Stimulated activated CD4-positive, alpha-beta T cell treated with anti-CD3 and anti-CD28 coated beads, TNF-alpha, amount 100 ng/mL, for 1 hour (primary cell): ENCODE data around the gene MZB1.
"Not testable (repeated sequence)": the region's sequence is repeated elsewhere in the genome, so short reads cannot be mapped to it uniquely, and the experiment has no call there.

Experiments
- DNase-seq, 3 donors: peaks; one replicate each; pipeline ENCODE4 v3.0.0-alpha.2; 2020; ENCODE audit warnings: low read depth in 3 of 3, low spot score in 1 of 3

The MZB1 gene

DNA sequence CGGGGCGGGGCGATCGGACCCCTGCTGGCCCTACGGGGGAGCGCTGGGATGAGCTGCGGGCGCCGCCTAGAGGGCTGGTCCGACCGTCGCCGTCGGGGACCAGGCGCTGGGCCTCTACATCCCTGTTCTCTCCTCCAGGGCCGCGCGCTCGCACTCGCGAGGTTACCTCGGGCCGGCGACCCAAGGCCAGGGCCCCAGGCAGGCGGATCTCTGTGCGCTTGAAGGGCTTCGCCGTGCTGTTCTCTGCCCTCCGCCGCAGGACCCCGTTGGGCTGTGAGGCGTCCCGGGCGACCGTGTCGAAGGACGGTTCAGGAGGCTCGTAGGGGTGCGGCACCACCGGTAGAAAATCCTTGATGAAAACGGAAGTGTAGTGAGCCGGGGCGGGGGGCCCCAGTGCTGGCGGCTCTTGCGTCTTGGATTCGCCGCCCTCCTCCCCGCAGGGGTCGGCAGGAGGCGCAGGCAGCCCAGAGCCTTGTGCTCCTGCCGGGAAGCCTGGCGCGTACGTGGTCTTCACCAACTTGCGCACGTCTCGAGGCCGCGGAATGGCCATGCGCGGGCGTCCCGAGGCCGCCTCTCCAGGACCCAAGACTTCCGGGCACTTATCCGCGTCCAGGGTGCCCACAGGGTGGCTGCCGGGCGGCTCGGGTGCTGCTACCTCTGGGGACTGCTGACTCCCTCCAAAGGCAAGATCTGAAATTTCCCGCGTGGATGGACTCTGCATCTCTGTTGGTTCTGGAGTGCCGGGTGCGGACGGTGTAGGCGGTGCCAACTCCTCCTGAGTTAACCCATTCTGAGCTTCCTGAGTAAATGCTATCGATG, 3.2 kb upstream of the MZB1 start:
- DNase-seq, result peak; percentile 16 to 55 (median 49)

GRCh38 chr5:139392324-139392677, 2.6 kb upstream of the MZB1 start:
- DNase-seq, result no peak

DNA sequence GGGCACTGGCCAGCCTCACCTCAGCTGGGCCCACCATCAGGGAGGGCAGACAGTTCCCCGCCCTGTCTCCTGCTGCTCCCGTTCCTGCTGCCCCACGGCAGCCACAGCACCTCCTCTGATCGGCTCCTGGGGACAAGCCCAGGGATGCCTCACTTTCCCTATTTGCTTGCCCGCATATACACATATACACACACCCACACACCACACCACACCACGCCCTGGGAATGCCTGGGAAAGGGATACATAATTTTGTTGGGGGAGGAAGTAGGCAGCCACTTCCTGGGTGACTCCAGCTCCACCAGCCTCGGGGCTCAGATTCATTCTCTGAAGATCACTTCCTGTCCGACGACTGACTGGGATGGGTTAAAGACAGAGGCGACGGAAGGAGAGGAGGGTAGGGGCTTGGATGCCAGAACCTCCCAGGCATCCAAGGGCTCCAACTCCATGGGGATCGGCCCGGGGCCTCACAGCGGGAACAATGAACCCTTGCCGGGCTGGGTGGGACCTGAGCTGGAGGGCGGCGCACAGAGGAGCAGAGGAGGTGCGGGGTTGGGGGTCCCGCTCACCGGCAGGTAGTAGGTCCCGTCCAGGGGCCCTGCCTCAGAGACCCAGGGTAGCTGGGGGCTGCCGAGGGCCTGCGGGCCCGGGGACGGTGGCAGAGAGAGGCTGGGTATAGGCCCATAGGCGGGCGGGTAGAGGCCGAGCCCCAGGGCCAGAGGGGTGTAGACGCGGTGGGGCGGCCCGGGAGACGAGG, 2.0 kb upstream of the MZB1 start:
- DNase-seq, result no peak

DNA sequence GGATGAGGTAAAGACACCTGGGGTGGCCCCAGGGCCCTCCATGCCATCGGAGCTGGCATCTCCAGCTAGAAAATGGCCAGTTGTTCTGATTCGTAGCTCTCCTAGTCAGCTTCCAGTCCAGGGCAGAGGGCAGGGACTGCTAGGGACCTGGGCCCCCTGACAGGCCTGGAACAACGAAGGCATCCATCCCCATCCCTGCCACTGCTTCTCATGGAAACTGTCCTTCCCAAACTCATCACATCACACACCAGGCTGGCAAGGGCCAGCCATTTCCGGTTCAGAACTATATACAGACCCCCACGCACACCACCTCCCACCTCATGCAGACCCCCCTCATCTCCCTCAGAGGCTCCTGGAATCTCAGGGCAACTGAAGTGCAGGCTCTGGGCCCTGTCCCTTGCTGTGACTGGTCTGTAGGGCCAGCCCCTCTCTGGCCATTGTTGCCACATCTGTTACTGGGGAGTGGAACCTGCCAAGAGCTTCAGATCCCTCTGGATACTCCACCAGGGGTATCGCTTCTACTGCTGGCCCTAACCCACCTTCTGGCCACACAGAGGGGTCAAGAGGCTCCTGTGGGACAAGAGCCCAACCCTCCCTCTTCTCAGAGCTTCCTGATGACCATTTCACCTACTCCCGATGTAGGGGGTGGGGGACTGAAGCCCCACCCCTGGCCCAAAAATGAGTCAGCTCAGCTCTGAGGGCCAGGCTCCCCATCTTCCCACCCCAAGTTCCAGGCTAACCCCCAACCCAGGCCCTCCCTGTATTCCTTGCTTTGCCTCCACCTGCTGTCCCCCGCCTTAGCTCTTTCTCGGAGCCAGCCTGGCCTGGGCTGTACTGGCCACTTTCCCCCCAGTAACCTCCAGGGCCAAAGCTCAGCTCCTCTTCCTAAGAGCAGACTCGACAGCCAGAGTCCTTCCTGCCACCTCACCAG, 1.2 kb upstream of the MZB1 start:
- no peak for DNase-seq

DNA sequence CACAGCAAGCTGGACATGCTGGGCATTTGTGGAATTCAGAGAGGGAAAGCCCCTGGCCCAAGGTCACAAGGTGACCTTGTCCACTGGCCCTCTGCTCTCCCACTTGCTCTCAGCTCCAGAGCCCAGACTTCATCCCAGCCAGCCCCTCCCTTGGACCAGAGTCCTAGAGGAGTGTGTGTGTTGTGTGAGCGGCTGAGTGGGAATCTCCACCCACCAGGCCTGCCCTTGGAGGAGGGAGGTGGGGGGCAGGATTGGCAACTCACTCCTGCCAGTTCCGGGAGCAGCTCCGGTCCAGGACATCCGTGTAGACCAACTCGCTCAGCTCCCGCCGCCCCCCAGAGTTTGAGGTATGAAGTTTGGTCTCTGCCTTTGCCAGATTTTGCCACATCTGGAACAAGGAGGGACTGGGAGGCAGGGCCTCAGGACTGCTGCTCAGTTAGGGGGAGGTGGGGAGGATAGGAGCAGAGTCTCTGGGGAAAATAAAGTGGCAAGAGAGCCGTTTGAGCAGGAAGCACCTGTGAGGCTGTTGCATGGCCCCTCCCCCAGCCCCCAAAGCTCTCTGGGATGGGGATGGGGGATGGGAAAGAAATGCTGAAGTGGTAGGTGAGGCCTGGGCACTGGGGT, 1.4 kb downstream of the MZB1 start:
- no peak for DNase-seq

- DNase-seq, result no peak
These were observed 2.0 kb downstream of the MZB1 start for GRCh38 chr5:139387611-139388197.

DNA sequence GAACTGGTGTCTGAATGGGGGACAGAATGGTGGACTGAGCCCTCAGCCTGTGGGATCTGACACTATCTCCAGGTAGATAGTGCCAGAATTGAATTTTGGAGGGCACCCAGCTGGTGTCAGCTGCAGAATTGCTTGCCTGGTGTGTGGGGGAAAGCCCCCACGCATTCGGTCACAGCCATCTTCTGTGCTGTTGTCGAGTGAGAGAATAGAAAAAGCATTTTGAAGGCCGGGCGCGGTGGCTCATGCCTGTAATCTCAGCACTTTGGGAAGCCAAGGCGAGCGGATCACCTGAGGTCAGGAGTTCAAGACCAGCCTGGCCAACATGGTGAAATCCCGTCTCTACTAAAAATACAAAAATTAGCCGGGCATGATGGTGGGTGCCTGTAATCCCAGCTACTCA, 2.8 kb downstream of the MZB1 start:
- DNase-seq, result not testable (repeated sequence)

- no peak for DNase-seq
These were observed 3.7 kb downstream of the MZB1 start for GRCh38 chr5:139386050-139386438.

GRCh38 chr5:139385061-139386049, 4.4 kb downstream of the MZB1 start:
- no peak for DNase-seq

GRCh38 chr5:139384591-139385051, 5.1 kb downstream of the MZB1 start:
- DNase-seq, result no peak

- DNase-seq, result no peak
These were observed 5.6 kb downstream of the MZB1 start for GRCh38 chr5:139383993-139384590.

DNA sequence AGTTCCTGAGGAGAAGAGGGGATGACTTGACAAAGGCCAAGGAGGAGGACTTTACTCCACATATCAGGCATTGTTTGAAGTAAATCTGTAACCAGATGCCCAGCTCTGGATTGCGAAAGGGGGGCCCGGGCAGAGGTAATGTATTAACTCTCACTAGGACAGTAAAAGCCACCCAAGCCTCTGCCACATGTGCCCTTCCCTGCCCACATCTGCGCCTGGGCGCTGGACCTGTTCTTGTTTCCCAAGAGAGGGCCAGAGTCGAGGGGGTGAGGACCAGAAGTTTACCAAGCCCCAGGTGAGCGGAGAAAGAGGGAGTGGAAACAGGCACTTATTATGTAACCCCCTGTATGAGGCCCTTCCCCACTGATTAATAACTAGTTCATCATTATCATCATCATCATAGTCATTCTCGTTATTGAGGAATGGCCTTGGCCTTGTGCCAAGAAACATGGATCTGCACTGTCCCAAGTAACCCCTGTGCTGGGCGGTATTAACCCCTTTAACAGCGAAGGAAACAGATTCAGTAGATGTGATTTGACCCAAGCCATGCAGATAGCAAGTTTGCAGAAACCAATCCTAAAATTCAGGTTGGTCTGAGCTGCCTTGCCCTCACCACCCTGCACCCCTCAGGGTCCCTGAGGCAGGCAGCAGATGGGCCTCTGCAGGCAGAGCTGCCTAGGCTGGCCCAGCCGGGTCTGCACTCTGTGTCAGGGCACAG, 6.3 kb downstream of the MZB1 start, which contains the start of gene SLC23A1:
Gene SLC23A1, minus strand, starts transcription at position 23 of the 718 bp plus-strand sequence. CDS start 44 bp downstream, outside the sequence.
- no peak for DNase-seq

DNA sequence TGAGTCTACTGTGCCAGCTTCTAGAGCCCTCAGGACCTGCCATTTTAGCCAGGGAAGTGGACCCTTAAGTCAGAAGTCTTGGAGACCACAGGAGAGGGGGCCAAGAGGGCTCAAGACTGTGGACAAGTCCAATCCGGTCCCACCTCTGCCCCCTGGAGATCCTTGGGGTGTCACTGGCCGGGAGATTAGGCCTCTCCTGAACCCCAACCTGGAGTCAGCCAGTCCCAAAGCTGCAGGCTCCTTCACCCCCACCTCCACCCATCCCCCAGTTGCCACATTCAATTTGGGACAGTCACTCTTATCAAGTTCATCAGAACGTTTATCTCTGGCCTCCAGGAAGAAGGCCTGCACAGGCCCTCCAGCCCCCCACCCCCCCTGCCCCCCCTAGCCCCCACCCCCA, 6.9 kb downstream of the MZB1 start:
- DNase-seq, result no peak

DNA sequence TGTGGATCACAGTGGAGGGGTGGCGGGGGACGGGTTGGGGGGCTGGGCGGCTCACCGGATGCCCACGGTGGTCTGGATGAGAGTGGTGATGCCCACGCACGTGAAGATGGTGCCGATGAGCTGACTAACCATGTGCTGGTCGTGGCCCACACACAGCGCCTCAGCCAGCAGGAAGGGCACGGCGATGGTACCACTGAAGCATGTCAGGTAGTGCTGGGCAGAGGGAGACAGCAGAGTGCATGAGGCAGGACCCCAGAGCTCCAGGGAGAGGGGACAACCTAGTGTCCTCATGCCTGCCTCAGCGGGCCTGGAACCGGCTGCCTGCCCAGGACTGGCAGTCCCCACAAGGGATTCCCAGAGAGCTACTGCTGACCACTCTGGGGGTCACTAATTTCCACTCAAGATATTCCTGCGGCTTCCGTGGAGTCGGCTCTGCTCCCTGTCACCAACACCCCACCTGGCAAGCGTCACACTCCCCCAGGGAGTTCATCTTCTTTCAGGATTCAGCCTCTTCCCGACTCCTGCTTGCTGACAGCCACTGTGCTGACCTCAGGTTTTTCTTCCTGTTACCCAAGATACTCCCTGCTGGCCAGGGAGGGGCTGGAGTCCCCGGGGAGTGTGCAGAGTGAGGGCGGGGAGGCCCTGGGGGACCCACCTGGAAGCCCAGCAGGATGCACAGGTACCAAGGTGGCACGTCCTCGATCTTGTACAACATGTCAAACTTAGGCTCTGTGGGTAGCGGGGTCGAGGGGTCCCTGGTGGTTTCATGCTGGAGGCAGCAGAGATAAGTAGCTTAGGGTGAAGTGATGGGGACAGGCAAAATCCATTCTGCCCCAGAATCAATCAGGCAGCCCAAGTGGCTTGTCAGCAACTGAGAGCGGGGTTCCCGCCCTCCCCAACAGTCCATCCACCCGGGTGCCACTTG, 7.6 kb downstream of the MZB1 start:
- no peak for DNase-seq

- DNase-seq, result no peak
These were observed 9.9 kb downstream of the MZB1 start for GRCh38 chr5:139379626-139380449.

DNA sequence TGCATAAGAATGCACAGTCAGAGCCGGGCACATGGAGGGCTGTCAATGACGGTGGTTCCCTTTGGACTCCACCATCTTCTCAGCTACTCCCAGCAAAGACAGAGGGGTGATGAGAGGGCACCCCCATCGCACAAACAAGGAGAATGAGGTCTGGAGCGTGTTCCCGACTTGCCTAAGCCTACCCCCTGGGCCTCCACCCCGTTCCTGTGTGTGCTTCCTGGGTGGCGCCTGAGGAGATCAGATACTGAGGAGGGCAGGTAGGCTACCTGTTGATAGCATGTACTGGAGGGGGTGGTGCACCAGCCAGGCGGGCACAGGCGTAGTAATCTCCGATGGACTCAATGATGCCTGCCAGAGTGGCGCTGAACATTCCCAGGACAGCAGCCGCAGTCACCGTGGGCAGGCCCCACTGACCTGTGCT, 10.8 kb downstream of the MZB1 start:
- DNase-seq, result no peak
